Osteocyte (in vitro differentiated cells): ENCODE results near the gene DIO3. TPM values are rescaled to one million over a fixed set of nuclear protein-coding genes. Genes with fewer than 3 reads are reported as not detected.
"Not testable (repeated sequence)": the region's sequence is repeated elsewhere in the genome, so short reads cannot be mapped to it uniquely, and the experiment has no call there.

ENCODE experiments used
- DNase-seq: peaks from one replicate; pipeline ENCODE4 v3.0.0; 2021; ENCODE audit warnings: mixed read lengths; ENCODE audit not compliant: unreplicated experiment; ENCODE audit errors: extremely low spot score
- H3K27ac Mint-ChIP-seq: one replicate; pipeline ENCODE4 v1.8.0; 2021; ENCODE audit warnings: mild to moderate bottlenecking, mixed read lengths; ENCODE audit not compliant: unreplicated experiment
- H3K27me3 Mint-ChIP-seq: one replicate; pipeline ENCODE4 v1.8.0; 2021; ENCODE audit warnings: mixed read lengths; ENCODE audit not compliant: unreplicated experiment
- H3K36me3 Mint-ChIP-seq: one replicate; pipeline ENCODE4 v1.8.0; 2021; ENCODE audit warnings: mixed read lengths; ENCODE audit not compliant: unreplicated experiment
- H3K4me1 Mint-ChIP-seq: one replicate; pipeline ENCODE4 v1.8.0; 2021; ENCODE audit warnings: mixed read lengths; ENCODE audit not compliant: unreplicated experiment
- H3K4me3 Mint-ChIP-seq: one replicate; pipeline ENCODE4 v1.8.0; 2021; ENCODE audit warnings: mild to moderate bottlenecking, moderate library complexity, mixed read lengths; ENCODE audit not compliant: unreplicated experiment
- H3K9me3 Mint-ChIP-seq: one replicate; pipeline ENCODE4 v1.8.0; 2021; ENCODE audit warnings: mixed read lengths; ENCODE audit not compliant: unreplicated experiment
- total RNA-seq: library from RNA; stranded (reverse); gene quantifications from 2 replicates; pipeline ENCODE4 v1.2.1, GENCODE V29; 2021
- TF ChIP-seq, protein P1 (sequence below): fragments of 200-600 bp; sonication (generic); IDR thresholded peaks from 2 replicates; pipeline ENCODE4 v1.5.0; 2021; ENCODE audit warnings: antibody characterized with exemption, mild to moderate bottlenecking, moderate library complexity

The DIO3 gene
- total RNA-seq, 1 donor from 2014 or later, result 0.43 TPM

DNA sequence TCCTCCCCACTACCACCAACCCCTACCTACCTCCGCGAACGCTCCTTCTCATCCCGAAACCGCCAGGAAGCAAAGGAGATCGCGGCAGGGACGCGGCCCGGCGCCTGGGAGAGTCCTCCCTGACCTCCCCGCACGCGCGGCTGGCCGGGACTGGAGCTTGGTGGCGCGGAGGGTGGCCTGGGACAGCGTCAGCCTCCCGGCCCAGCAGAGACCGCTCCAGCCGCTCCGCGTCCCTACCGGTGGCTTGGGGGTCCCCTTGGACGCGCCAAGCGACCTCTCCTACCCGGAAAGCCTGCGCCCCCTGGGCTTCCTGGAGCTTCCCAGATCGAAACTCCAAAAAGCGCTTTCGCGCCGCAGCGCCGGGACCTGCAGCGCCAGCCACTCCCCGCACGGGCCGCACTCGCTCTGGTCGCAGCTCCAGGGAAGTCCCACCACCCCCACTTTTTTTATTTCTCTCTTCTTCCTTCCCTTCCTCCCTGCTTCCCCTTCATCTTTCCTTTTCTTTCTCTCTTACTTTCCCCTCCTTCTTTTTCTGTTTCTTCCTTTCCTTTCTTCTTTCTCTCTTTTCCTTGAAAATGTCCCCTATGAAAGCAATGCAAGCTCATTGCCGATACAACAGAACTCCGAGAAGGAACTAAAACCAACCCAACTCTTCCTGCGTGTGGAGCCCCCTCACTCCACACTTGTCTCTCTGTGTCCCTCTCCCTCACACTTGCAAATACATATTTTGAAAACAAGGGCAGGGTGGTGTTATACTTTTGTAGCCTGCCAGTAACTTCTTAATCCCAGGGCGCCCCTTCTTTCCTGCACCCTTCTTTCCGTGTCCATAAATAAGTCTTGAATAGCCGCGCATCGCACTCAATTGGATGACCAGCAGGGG lies 3.8 kb downstream of the DIO3 start:
- TF ChIP-seq, protein P1, sequence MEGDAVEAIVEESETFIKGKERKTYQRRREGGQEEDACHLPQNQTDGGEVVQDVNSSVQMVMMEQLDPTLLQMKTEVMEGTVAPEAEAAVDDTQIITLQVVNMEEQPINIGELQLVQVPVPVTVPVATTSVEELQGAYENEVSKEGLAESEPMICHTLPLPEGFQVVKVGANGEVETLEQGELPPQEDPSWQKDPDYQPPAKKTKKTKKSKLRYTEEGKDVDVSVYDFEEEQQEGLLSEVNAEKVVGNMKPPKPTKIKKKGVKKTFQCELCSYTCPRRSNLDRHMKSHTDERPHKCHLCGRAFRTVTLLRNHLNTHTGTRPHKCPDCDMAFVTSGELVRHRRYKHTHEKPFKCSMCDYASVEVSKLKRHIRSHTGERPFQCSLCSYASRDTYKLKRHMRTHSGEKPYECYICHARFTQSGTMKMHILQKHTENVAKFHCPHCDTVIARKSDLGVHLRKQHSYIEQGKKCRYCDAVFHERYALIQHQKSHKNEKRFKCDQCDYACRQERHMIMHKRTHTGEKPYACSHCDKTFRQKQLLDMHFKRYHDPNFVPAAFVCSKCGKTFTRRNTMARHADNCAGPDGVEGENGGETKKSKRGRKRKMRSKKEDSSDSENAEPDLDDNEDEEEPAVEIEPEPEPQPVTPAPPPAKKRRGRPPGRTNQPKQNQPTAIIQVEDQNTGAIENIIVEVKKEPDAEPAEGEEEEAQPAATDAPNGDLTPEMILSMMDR, result no peak
- H3K36me3 Mint-ChIP-seq, result peaks cover 4% of the 10 kb centered on the region
- no peak for DNase-seq
- peaks cover 8% of the 10 kb centered on the region for H3K4me1 Mint-ChIP-seq
- H3K27me3 Mint-ChIP-seq, result peaks cover 78% of the 10 kb centered on the region
- no peak overlapping the region for H3K27ac Mint-ChIP-seq
- H3K9me3 Mint-ChIP-seq, result peaks cover 3% of the 10 kb centered on the region
- H3K4me3 Mint-ChIP-seq, result no peak overlapping the region

DNA sequence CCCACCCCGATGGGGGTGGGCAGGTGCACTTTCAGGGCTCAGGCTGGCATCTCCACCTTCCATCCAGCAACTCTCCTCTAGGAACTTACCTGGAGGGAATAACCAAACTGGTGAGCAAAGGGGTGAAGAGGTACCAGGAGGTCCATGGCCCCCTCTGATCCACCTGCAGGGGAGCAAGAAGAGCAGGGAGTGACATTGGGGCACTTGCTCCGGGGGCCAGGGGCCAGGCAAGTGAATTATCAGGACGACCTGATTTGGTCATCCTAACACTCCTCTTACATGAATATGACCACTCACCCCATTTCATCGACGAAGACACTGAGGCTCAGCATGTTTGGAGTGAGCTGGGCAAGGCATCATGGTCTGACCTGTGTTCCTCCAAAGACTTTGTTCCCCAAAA lies 6.0 kb downstream of the DIO3 start:
- Mint-ChIP-seq H3K27me3 (peaks cover 76% of the 10 kb centered on the region), H3K4me3 (no peak overlapping the region)

DNA sequence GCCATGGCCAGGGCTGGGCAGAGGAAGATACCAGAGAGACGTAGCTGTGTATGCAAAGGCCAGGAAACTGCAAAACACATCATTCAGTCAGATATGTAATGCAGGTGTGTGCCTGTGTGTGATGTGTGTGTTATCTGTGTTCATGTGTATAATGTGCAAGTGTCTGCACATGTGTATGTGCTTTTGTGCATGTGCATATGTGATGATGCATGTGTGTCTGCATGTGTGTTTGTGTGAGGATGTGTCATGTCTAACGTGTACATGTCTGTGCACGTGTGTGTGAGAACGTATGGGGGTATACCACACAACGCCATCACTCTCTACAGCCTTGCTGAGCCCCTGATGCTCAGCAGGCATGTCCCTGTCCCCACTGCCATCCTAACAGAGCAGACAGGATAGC lies 9.7 kb downstream of the DIO3 start:
- DNase-seq, result no peak
- no peaks in the 10 kb centered on the region for H3K36me3 Mint-ChIP-seq
- TF ChIP-seq, protein P1, result no peak
- H3K27ac Mint-ChIP-seq, result no peak overlapping the region
- no peaks in the 10 kb centered on the region for H3K4me1 Mint-ChIP-seq
- H3K27me3 Mint-ChIP-seq, result peaks cover 59% of the 10 kb centered on the region
- H3K9me3 Mint-ChIP-seq, result no peaks in the 10 kb centered on the region
- H3K4me3 Mint-ChIP-seq, result no peak overlapping the region

More for the DNA sequence above, 6.0 kb downstream of the DIO3 start:
- Mint-ChIP-seq H3K27ac (no peak overlapping the region), H3K36me3 (peaks cover under 1% of the 10 kb centered on the region), H3K4me1 (peaks cover 6% of the 10 kb centered on the region), H3K9me3 (no peaks in the 10 kb centered on the region)
- TF ChIP-seq, protein P1, result no peak
- no peak for DNase-seq

DNA sequence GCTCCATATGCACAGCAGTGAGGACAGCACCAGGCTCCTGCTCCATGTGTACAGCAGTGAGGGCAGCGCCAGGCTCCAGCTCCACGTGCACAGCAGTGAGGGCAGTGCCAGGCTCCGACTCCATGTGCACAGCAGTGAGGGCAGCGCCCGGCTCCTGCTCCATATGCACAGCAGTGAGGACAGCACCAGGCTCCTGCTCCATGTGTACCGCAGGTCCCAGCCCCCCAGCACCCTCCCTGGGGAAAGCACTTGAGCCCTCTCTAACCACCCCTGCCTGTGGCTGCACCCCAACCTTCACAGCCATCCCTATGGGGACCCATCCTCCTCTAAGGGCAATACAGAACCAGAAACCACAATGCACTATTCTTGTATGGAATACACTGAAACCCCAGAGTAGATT lies 11.2 kb downstream of the DIO3 start:
- H3K9me3 Mint-ChIP-seq, H3K4me3 Mint-ChIP-seq, H3K27ac Mint-ChIP-seq, H3K36me3 Mint-ChIP-seq, H3K4me1 Mint-ChIP-seq, DNase-seq: not testable (repeated sequence)
- peaks cover 46% of the 10 kb centered on the region for H3K27me3 Mint-ChIP-seq

DNA sequence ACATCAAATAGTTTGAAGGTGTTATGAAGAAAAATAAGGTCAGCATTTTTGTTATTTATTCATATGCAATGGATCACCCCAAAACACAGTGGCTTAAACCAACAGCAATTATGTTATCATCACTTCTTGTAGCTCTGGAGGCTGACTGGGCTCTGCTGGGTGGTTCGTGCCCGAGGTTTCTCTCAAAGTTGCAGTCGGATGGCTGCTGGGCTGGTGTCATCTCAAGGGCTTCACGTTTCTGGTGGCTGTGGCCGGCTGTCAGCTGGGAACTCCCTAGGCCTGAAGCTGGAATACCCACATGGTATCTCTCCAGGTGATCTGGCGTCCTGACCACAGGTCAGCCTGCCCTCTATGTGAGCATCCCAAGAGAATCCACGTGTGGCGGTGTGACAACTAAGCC lies 12.0 kb downstream of the DIO3 start:
- DNase-seq, result no peak
- Mint-ChIP-seq H3K27ac (no peak overlapping the region), H3K4me3 (no peak overlapping the region), H3K4me1 (no peaks in the 10 kb centered on the region), H3K27me3 (peaks cover 46% of the 10 kb centered on the region), H3K9me3 (no peaks in the 10 kb centered on the region), H3K36me3 (no peaks in the 10 kb centered on the region)
- TF ChIP-seq, protein P1, result no peak
